Right atrium auricular region (tissue), 2 donors: ENCODE measurements around the gene CAMK1G. TPM values are rescaled to one million over a fixed set of nuclear protein-coding genes. Genes with fewer than 3 reads are reported as not detected.

Source experiments
- DNase-seq: peaks from one replicate; pipeline ENCODE4 v3.0.0-alpha.2; 2019; ENCODE audit warnings: low spot score
- H3K27ac ChIP-seq, 2 donors: fragments of 200-600 bp; sonication (generic); 1 replicate in 1 of 2; 2 replicates in 1 of 2; pipeline ENCODE4 v1.5.1; 2016 to 2019
- H3K27me3 ChIP-seq, 2 donors: fragments of 200-600 bp; sonication (generic); one replicate each; pipeline versions ENCODE4 v1.5.1 to v1.6.0; 2017 to 2019
- H3K36me3 ChIP-seq: fragments of 200-600 bp; sonication (generic); one replicate; pipeline ENCODE4 v1.5.1; 2016
- H3K4me1 ChIP-seq, 2 donors: fragments of 200-600 bp; sonication (generic); one replicate each; pipeline versions ENCODE4 v1.5.1 to v1.6.0; 2017 to 2019
- H3K4me3 ChIP-seq, 2 donors: fragments of 200-600 bp; sonication (generic); 1 replicate in 1 of 2; 2 replicates in 1 of 2; pipeline ENCODE4 v1.5.1; 2017 to 2019; ENCODE audit warnings: mild to moderate bottlenecking in 1 of 2, moderate library complexity in 1 of 2
- H3K9me3 ChIP-seq, 2 donors: fragments of 200-600 bp; sonication (generic); one replicate each; pipeline ENCODE4 v1.5.1; 2019
- CTCF ChIP-seq, 2 donors: fragments of 200-600 bp; sonication (generic); IDR thresholded peaks; one replicate each; pipeline ENCODE4 v1.5.1; 2019; ENCODE audit warnings: antibody characterized with exemption in 2 of 2
- total RNA-seq, 2 donors: library from RNA; depleted of rRNA; stranded (reverse); fragments of >200 nt; gene quantifications; one replicate each; pipeline ENCODE4 v1.1.0, GENCODE V29; 2016

CAMK1G gene
- total RNA-seq, 2 donors from 2014 or later = 0.28 TPM; not detected in 1

DNA sequence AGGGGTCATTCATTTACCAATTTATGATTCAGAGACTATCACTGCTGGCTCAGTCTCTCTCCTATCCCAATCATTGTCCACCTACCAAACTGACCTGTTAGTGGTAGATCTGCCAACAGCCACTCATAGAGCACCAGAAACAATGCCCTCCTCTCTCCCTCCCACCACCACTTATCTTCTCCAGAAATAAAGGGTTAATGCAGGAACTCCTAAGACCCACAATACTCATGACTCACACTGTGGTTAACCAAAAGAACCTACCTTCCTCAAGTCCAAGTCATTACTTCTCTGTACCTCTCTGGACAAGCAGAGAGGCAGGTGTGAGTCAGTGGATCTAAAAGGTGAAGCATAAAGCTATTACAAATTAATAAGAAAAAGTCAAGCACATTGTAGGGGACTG lies 40.9 kb upstream of the CAMK1G start:
- H3K9me3 ChIP-seq = no peaks in the 10 kb centered on the region
- no peaks in the 10 kb centered on the region for H3K27me3 ChIP-seq
- no peak overlapping the region for H3K4me3 ChIP-seq
- no peak for DNase-seq
- no peaks in the 10 kb centered on the region for H3K36me3 ChIP-seq
- no peak for TF ChIP-seq CTCF (IDR thresholded peaks at IDR 0.05)
- H3K4me1 ChIP-seq = no peaks in the 10 kb centered on the region
- no peak overlapping the region for H3K27ac ChIP-seq

DNA sequence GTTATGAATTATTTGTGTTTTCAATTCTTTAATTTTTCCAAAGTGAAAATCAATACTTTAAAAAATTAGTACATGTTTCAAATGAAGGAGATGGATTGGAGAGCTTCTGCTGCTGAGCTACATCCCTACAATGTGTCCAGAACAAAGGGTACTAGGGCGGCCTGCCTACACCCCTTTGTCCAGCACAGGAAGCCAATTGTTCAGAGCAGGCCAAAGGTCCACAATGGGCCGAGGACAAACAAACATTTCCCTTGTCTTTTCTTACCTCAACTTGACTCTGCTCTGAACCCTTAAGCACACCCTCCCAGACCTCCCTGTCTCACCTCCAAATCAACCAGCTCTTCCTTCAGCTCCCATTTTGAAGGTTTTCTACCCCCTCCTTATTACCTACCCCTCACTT lies 39.4 kb upstream of the CAMK1G start:
- H3K9me3 ChIP-seq = no peaks in the 10 kb centered on the region
- H3K4me3 ChIP-seq = no peak overlapping the region
- no peaks in the 10 kb centered on the region for H3K36me3 ChIP-seq
- TF ChIP-seq CTCF (IDR thresholded peaks at IDR 0.05) = no peak
- no peak overlapping the region for H3K27ac ChIP-seq
- H3K4me1 ChIP-seq = no peaks in the 10 kb centered on the region
- no peaks in the 10 kb centered on the region for H3K27me3 ChIP-seq
- no peak for DNase-seq

DNA sequence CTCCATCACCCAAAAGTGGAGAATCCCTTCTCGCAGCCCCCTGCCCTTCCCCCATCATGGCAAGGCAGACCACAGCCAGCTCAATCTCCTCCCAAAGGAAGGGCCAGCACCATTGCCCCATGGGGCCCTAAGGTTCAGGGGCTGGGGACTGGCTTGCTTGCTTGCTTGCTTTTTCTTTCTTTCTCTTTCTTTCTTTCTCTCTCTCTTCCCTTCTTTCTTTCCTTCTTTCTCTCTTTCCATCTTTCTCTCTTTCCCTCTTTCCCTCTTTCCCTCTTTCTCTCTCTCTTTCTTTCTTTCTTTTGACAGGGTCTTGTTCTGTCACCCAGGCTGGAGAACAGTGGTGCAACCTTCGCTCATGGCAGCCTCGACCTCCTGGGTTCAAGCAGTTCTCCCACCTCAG lies 38.1 kb upstream of the CAMK1G start:
- DNase-seq = no peak
- TF ChIP-seq CTCF (IDR thresholded peaks at IDR 0.05) = no peak

DNA sequence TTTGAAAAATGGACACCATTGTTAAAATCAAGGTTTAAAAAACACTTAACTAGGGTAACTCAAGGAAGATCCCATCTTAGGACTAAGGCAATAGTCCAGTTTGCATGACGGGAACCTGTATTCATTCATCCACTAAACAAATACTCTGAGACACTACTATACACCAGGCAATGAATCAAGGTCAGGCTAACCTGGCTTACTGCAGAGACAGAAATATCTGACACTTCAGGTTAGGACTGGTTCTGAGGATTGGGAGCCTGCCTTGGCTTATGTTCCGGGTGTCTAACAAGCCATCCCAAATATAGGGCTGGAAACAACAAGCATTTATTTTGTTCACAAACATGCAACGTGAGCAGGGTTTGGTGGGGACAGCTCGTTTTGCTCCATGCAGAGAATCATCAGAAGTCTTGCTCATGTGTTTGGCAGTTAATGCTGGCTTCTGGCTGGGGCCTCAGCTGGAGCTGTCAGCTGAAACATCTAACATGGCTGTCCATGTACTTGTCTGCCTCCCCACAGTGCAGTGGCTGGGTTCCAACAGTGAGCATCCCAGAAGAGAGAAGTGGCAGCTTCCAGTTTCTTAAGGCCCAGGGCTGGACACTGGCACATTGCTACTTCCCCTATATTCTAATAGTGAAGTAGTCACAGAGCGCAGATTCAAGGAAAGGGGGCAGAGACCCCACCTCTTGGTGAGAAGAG lies 37.0 kb upstream of the CAMK1G start:
- Histone ChIP-seq H3K36me3 (no peaks in the 10 kb centered on the region), H3K9me3 (no peaks in the 10 kb centered on the region), H3K4me1 (no peaks in the 10 kb centered on the region), H3K27ac (no peak overlapping the region), H3K27me3 (no peaks in the 10 kb centered on the region), H3K4me3 (no peak overlapping the region)
- DNase-seq = no peak
- TF ChIP-seq CTCF (IDR thresholded peaks at IDR 0.05) = no peak

More for the DNA sequence above, 38.1 kb upstream of the CAMK1G start:
- Histone ChIP-seq H3K9me3 (no peaks in the 10 kb centered on the region), H3K27ac (no peak overlapping the region), H3K36me3 (no peaks in the 10 kb centered on the region), H3K27me3 (no peaks in the 10 kb centered on the region), H3K4me3 (no peak overlapping the region), H3K4me1 (no peaks in the 10 kb centered on the region)

GRCh38 chr1:209547626-209548025 lies 35.9 kb upstream of the CAMK1G start:
- no peak overlapping the region for H3K27ac ChIP-seq
- no peak for TF ChIP-seq CTCF (IDR thresholded peaks at IDR 0.05)
- no peaks in the 10 kb centered on the region for H3K27me3 ChIP-seq
- no peaks in the 10 kb centered on the region for H3K4me1 ChIP-seq
- no peak overlapping the region for H3K4me3 ChIP-seq
- no peaks in the 10 kb centered on the region for H3K9me3 ChIP-seq
- no peak for DNase-seq
- H3K36me3 ChIP-seq = no peaks in the 10 kb centered on the region
